A549 (cell line): Measurements from ENCODE around the gene COBL.

Experiments
- BHLHE40 ChIP-seq: IDR thresholded peaks from 2 replicates; pipeline ENCODE4 v1.6.1; 2012; ENCODE audit warnings: low read depth, low read length, inconsistent platforms
- CHD2 ChIP-seq: fragments of 150-350 bp; IDR thresholded peaks from 2 replicates; pipeline ENCODE4 v1.6.1; 2014; ENCODE audit warnings: low read length; ENCODE audit not compliant: partially characterized antibody
- FOSL2 ChIP-seq, 2 experiments: fragments of 450-650 bp in 1 of 2; fragments of >200 bp in 1 of 2; sonication (Bioruptor Twin) in 1 of 2; formaldehyde crosslinking; IDR thresholded peaks; 2 replicates each; pipeline versions ENCODE4 v1.5.0 to v1.6.1; 2016 to 2020; ENCODE audit warnings: mild to moderate bottlenecking in 1 of 2, moderate library complexity in 1 of 2
- HDAC2 ChIP-seq: fragments of 200-600 bp; sonication (generic); IDR thresholded peaks from 2 replicates; pipeline ENCODE4 v1.6.1; 2016
- JUN ChIP-seq, 2 experiments: fragments of >200 bp; sonication (Bioruptor Twin); formaldehyde crosslinking; IDR thresholded peaks; 2 replicates in 1 of 2; 3 replicates in 1 of 2; pipeline ENCODE4 v1.6.1; 2016 to 2017
- PHF8 ChIP-seq: fragments of 200-600 bp; sonication (generic); IDR thresholded peaks from 2 replicates; pipeline ENCODE4 v1.6.1; 2016; ENCODE audit warnings: low read depth, mild to moderate bottlenecking, antibody characterized with exemption, moderate library complexity, borderline replicate concordance
- POLR2A ChIP-seq: IDR thresholded peaks from 2 replicates; pipeline ENCODE4 v1.6.1; 2012; ENCODE audit warnings: mild to moderate bottlenecking, low read length
- SMC3 ChIP-seq: fragments of >200 bp; sonication (Bioruptor Twin); formaldehyde crosslinking; IDR thresholded peaks from 3 replicates; pipeline ENCODE4 v1.6.1; 2018; ENCODE audit warnings: inconsistent platforms
- TF ChIP-seq, protein P1 (sequence below): fragments of >200 bp; sonication (Bioruptor Twin); formaldehyde crosslinking; IDR thresholded peaks from 3 replicates; pipeline ENCODE4 v1.5.1; 2016

DNA sequence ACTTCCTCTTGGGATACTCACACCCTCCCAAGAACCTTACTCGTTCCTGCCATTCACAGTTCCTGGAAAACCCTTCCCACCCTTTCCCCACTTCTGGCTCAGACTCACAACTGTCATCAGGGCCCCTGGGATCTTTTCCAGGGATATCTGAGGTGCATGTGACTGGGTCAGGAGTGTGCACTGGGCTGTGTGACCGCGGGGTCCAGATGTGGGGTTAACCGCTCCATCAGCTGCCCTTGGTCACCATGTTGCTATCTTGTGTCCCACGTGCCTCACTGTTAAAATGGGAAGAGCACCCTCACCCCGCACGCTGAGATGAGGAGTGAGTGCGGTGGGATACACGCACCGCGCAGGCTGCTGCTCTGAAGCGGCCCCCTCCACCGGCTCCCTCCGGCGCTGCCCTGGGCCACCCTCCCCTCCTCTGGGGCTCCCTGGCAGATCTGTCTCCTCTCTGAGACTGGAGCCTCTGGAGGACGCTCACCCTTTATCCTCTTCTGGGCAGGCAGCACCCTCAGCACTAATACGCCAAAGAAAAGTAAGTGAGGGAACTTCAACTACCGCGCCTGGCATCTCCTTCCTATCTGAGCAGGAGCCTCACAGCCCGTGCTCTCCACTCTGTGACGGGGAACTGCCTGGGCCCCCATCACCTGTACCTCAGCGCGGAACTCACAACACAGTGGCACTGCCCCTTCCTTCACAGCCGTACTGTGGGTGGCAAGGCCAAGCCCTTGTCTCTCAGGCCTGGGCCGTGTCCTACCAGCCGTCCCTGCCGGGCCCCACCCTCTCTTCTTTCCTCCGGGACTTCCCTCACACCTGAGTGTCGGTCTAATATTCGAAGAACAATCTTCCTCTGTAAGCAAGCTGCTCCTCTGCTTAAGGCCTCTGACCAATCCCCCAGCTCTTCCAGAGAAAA lies 15.6 kb downstream of the COBL start:
- TF ChIP-seq, protein P1, sequence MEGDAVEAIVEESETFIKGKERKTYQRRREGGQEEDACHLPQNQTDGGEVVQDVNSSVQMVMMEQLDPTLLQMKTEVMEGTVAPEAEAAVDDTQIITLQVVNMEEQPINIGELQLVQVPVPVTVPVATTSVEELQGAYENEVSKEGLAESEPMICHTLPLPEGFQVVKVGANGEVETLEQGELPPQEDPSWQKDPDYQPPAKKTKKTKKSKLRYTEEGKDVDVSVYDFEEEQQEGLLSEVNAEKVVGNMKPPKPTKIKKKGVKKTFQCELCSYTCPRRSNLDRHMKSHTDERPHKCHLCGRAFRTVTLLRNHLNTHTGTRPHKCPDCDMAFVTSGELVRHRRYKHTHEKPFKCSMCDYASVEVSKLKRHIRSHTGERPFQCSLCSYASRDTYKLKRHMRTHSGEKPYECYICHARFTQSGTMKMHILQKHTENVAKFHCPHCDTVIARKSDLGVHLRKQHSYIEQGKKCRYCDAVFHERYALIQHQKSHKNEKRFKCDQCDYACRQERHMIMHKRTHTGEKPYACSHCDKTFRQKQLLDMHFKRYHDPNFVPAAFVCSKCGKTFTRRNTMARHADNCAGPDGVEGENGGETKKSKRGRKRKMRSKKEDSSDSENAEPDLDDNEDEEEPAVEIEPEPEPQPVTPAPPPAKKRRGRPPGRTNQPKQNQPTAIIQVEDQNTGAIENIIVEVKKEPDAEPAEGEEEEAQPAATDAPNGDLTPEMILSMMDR: no peak
- TF ChIP-seq SMC3 (no peak), POLR2A (no peak), FOSL2 (IDR thresholded peaks at IDR 0.05) (no peak), FOSL2 (CRISPR knock-in tag; IDR thresholded peaks at IDR 0.05) (no peak), PHF8 (no peak), BHLHE40 (no peak), CHD2 (no peak), HDAC2 (no peak), JUN (IDR thresholded peaks at IDR 0.05) (no peak)
